CD4-positive, CD25-positive, alpha-beta regulatory T cell (primary cell): ENCODE data around the gene TAF10. TPM values are rescaled to one million over a fixed set of nuclear protein-coding genes. Genes with fewer than 3 reads are reported as not detected.

Experiments used
- ATAC-seq, 2 donors: fragments of 150-1000 bp; cut with Tn5 transposase; one replicate each; pipeline ENCODE4 v1.10.0; 2021; ENCODE audit warnings: low read depth in 2 of 2, moderate number of reproducible peaks in 2 of 2, moderate library complexity in 1 of 2
- DNase-seq, 3 donors: peaks; one replicate each; pipeline versions ENCODE4 v3.0.0 to v3.0.0-alpha.2; 2012 to 2022; ENCODE audit warnings: mixed read lengths in 1 of 3
- H3K27ac ChIP-seq: one replicate; pipeline ENCODE4 v1.7.0; 2013; ENCODE audit warnings: mild to moderate bottlenecking, low read length; ENCODE audit not compliant: insufficient read depth, poor library complexity, severe bottlenecking
- H3K27me3 ChIP-seq: one replicate; pipeline ENCODE4 v1.7.0; 2013; ENCODE audit warnings: low read length; ENCODE audit not compliant: control insufficient read depth, insufficient read depth
- H3K36me3 ChIP-seq: one replicate; pipeline ENCODE4 v1.7.0; 2013; ENCODE audit warnings: mild to moderate bottlenecking, low read length, moderate library complexity; ENCODE audit not compliant: control insufficient read depth, insufficient read depth
- H3K4me1 ChIP-seq: 2 replicates; pipeline ENCODE4 v1.7.0; 2013; ENCODE audit warnings: mild to moderate bottlenecking, low read length; ENCODE audit not compliant: insufficient read depth, control insufficient read depth, poor library complexity, severe bottlenecking
- H3K4me3 ChIP-seq: one replicate; pipeline ENCODE4 v1.7.0; 2013; ENCODE audit warnings: low read depth, mild to moderate bottlenecking, low read length, moderate library complexity
- H3K9me3 ChIP-seq, 2 experiments: 1 replicate in 1 of 2; 2 replicates in 1 of 2; pipeline ENCODE4 v1.7.0; 2013; ENCODE audit warnings: low read length in 2 of 2, mild to moderate bottlenecking in 1 of 2, moderate library complexity in 1 of 2; ENCODE audit not compliant: control insufficient read depth in 2 of 2
- H3K27ac Mint-ChIP-seq, 3 donors: one replicate each; pipeline ENCODE4 v1.8.0; 2020 to 2022; ENCODE audit warnings: mild to moderate bottlenecking in 3 of 3, mixed read lengths in 3 of 3, moderate library complexity in 2 of 3
- H3K27me3 Mint-ChIP-seq: one replicate; pipeline ENCODE4 v1.8.0; 2022; ENCODE audit warnings: mild to moderate bottlenecking, mixed read lengths
- H3K36me3 Mint-ChIP-seq: one replicate; pipeline ENCODE4 v1.8.0; 2020; ENCODE audit warnings: mixed read lengths
- H3K4me1 Mint-ChIP-seq, 4 donors: one replicate each; pipeline ENCODE4 v1.8.0; 2020 to 2022; ENCODE audit warnings: mixed read lengths in 4 of 4, mild to moderate bottlenecking in 1 of 4
- H3K4me3 Mint-ChIP-seq, 4 donors: one replicate each; pipeline ENCODE4 v1.8.0; 2020 to 2022; ENCODE audit warnings: mild to moderate bottlenecking in 4 of 4, mixed read lengths in 4 of 4, moderate library complexity in 3 of 4
- H3K9me3 Mint-ChIP-seq, 7 donors: one replicate each; pipeline ENCODE4 v1.8.0; 2020 to 2022; ENCODE audit warnings: mixed read lengths in 7 of 7, mild to moderate bottlenecking in 3 of 7, moderate library complexity in 2 of 7
- polyA plus RNA-seq, 4 donors: library from polyadenylated mRNA; unstranded; fragments of 300-500 nt; fragmentation: Illumina TruSeq; gene quantifications; one replicate each; pipeline ENCODE4 v1.2.3, GENCODE V29; 2021
- total RNA-seq: library from RNA; stranded (reverse); gene quantifications from one replicate; pipeline ENCODE4 v1.2.3, GENCODE V29; 2022

The TAF10 gene
- total and polyA plus RNA-seq, 5 donors from 2014 or later: 125 to 386 (median 259) TPM

GRCh38 chr11:6614446-6614845 is 2.4 kb upstream of the TAF10 start:
- Histone ChIP-seq H3K4me1 (peaks cover 48% of the 10 kb centered on the region), H3K36me3 (peaks cover 32% of the 10 kb centered on the region), H3K4me3 (no peak overlapping the region), H3K27ac (no peak overlapping the region), H3K9me3 (no peaks in the 10 kb centered on the region), H3K27me3 (no peaks in the 10 kb centered on the region)
- H3K4me3 Mint-ChIP-seq: peak overlapping the region in 1 of 4 donors; percentile 33
- peaks cover 0 to 42% (median 26%) of the 10 kb centered on the region in 4 donors for H3K4me1 Mint-ChIP-seq
- ATAC-seq (no peak), DNase-seq (no peak)
- no peak overlapping the region for H3K27ac Mint-ChIP-seq
- no peaks in the 10 kb centered on the region for H3K9me3 Mint-ChIP-seq
- H3K27me3 Mint-ChIP-seq: no peaks in the 10 kb centered on the region
- peaks cover 31% of the 10 kb centered on the region for H3K36me3 Mint-ChIP-seq

- Mint-ChIP-seq H3K4me1 (peaks cover 0 to 51% (median 28%) of the 10 kb centered on the region in 4 donors), H3K4me3 (no peak overlapping the region), H3K9me3 (no peaks in the 10 kb centered on the region), H3K27ac (no peak overlapping the region), H3K27me3 (no peaks in the 10 kb centered on the region), H3K36me3 (peaks cover 33% of the 10 kb centered on the region)
- Histone ChIP-seq H3K4me3 (no peak overlapping the region), H3K4me1 (peaks cover 47% of the 10 kb centered on the region), H3K27me3 (no peaks in the 10 kb centered on the region), H3K27ac (peak overlapping the region; percentile 95), H3K36me3 (peaks cover 42% of the 10 kb centered on the region), H3K9me3 (no peaks in the 10 kb centered on the region)
- ATAC-seq (no peak), DNase-seq (no peak)
Observed at GRCh38 chr11:6613496-6613895, 1.5 kb upstream of the TAF10 start.

GRCh38 chr11:6611963-6612212 is 128 bp downstream of the TAF10 start:
- peak; percentile 1 to 9 for ATAC-seq

GRCh38 chr11:6611092-6611962 is 689 bp downstream of the TAF10 start:
- Mint-ChIP-seq H3K9me3 (no peaks in the 10 kb centered on the region), H3K36me3 (peaks cover 33% of the 10 kb centered on the region), H3K27me3 (no peaks in the 10 kb centered on the region), H3K27ac (peak overlapping the region in 2 of 3 donors; percentile 98), H3K4me3 (peak overlapping the region in 3 of 4 donors; percentile 92 to 95 (median 94)), H3K4me1 (peaks cover 2 to 47% (median 40%) of the 10 kb centered on the region in 4 donors)
- peak overlapping the region; percentile 95 for H3K27ac ChIP-seq
- peaks cover 44% of the 10 kb centered on the region for H3K36me3 ChIP-seq
- DNase-seq: peak in 1 of 3 donors; percentile 42
- no peaks in the 10 kb centered on the region for H3K9me3 ChIP-seq
- peak overlapping the region; percentile 71 for H3K4me3 ChIP-seq
- H3K4me1 ChIP-seq: peaks cover 48% of the 10 kb centered on the region
- no peaks in the 10 kb centered on the region for H3K27me3 ChIP-seq
- ATAC-seq: no peak

More at GRCh38 chr11:6611963-6612212, 128 bp downstream of the TAF10 start:
- Mint-ChIP-seq H3K4me1 (peaks cover 0 to 51% (median 38%) of the 10 kb centered on the region in 4 donors), H3K36me3 (peaks cover 36% of the 10 kb centered on the region), H3K27me3 (no peaks in the 10 kb centered on the region), H3K4me3 (peak overlapping the region in 3 of 4 donors; percentile 92 to 95 (median 94)), H3K9me3 (no peaks in the 10 kb centered on the region), H3K27ac (peak overlapping the region in 2 of 3 donors; percentile 98)
- H3K27me3 ChIP-seq: no peaks in the 10 kb centered on the region
- peaks cover 50% of the 10 kb centered on the region for H3K36me3 ChIP-seq
- H3K4me1 ChIP-seq: peaks cover 45% of the 10 kb centered on the region
- H3K27ac ChIP-seq: peak overlapping the region; percentile 95
- no peaks in the 10 kb centered on the region for H3K9me3 ChIP-seq
- H3K4me3 ChIP-seq: no peak overlapping the region
- no peak for DNase-seq

GRCh38 chr11:6610591-6610990 is 1.4 kb downstream of the TAF10 start:
- H3K4me3 Mint-ChIP-seq: peak overlapping the region in 3 of 4 donors; percentile 92 to 95 (median 94)
- Histone ChIP-seq H3K9me3 (no peaks in the 10 kb centered on the region), H3K36me3 (peaks cover 38% of the 10 kb centered on the region), H3K27ac (peak overlapping the region; percentile 95), H3K4me1 (peaks cover 56% of the 10 kb centered on the region), H3K4me3 (peak overlapping the region; percentile 71), H3K27me3 (no peaks in the 10 kb centered on the region)
- H3K36me3 Mint-ChIP-seq: peaks cover 27% of the 10 kb centered on the region
- no peaks in the 10 kb centered on the region for H3K27me3 Mint-ChIP-seq
- peak overlapping the region in 1 of 3 donors; percentile 98 for H3K27ac Mint-ChIP-seq
- ATAC-seq (no peak), DNase-seq (no peak)
- H3K9me3 Mint-ChIP-seq: no peaks in the 10 kb centered on the region
- peaks cover 8 to 42% (median 34%) of the 10 kb centered on the region in 4 donors for H3K4me1 Mint-ChIP-seq

- Histone ChIP-seq H3K9me3 (no peaks in the 10 kb centered on the region), H3K27ac (peak overlapping the region; percentile 57), H3K4me1 (peaks cover 66% of the 10 kb centered on the region), H3K36me3 (peaks cover 36% of the 10 kb centered on the region), H3K4me3 (no peak overlapping the region), H3K27me3 (no peaks in the 10 kb centered on the region)
- Mint-ChIP-seq H3K9me3 (no peaks in the 10 kb centered on the region), H3K27me3 (no peaks in the 10 kb centered on the region), H3K27ac (peak overlapping the region in 2 of 3 donors; percentile 2 to 98), H3K4me1 (peaks cover 8 to 38% (median 30%) of the 10 kb centered on the region in 4 donors), H3K4me3 (peak overlapping the region in 3 of 4 donors; percentile 62 to 94 (median 73)), H3K36me3 (peaks cover 21% of the 10 kb centered on the region)
- ATAC-seq (no peak), DNase-seq (no peak)
Observed at GRCh38 chr11:6609502-6610015, 2.5 kb downstream of the TAF10 start.

- DNase-seq (no peak), ATAC-seq (no peak)
- peaks cover 36% of the 10 kb centered on the region for H3K36me3 ChIP-seq
- Mint-ChIP-seq H3K36me3 (peaks cover 21% of the 10 kb centered on the region), H3K9me3 (no peaks in the 10 kb centered on the region), H3K27me3 (no peaks in the 10 kb centered on the region), H3K4me1 (peaks cover 8 to 38% (median 30%) of the 10 kb centered on the region in 4 donors), H3K27ac (peak overlapping the region in 1 of 3 donors; percentile 98), H3K4me3 (peak overlapping the region in 1 of 4 donors; percentile 16)
- H3K4me3 ChIP-seq: no peak overlapping the region
- H3K27ac ChIP-seq: peak overlapping the region; percentile 57
- H3K27me3 ChIP-seq: no peaks in the 10 kb centered on the region
- peaks cover 71% of the 10 kb centered on the region for H3K4me1 ChIP-seq
- no peaks in the 10 kb centered on the region for H3K9me3 ChIP-seq
Observed at GRCh38 chr11:6608726-6609501, 3.1 kb downstream of the TAF10 start.
